GM18505 (cell line): ENCODE results near the gene CAMK2D.

Experiments
- ATAC-seq: cut with Tn5 transposase; IDR thresholded peaks from one replicate; pipeline ENCODE4 v1.9.1; 2021; ENCODE audit not compliant: unreplicated experiment
- POLR2A ChIP-seq: IDR thresholded peaks from 4 replicates; pipeline ENCODE4 v1.6.1; 2011; ENCODE audit warnings: borderline replicate concordance; ENCODE audit not compliant: insufficient read depth, insufficient read length; ENCODE audit errors: extremely low read depth

Gene CAMK2D

DNA sequence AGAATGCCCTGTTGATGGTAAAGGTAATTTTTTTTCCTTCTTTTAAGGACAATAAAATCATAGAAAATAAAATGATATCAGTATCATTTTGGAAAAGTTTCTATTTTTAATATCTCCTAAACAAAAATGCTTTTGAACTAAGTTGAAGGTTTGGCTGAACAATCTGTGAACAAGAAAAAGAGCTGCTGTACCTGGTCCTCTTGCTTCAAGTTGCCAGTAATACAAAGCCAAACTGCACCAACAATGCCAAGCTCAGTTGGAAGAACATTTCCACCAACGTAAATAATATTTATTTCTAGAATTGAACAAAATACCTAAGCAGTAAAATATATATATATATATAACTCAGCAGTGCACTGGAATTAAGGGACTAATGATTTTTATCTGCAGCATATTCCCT lies 132.8 kb downstream of the CAMK2D start:
- no peak for ATAC-seq
- TF ChIP-seq POLR2A: no peak

DNA sequence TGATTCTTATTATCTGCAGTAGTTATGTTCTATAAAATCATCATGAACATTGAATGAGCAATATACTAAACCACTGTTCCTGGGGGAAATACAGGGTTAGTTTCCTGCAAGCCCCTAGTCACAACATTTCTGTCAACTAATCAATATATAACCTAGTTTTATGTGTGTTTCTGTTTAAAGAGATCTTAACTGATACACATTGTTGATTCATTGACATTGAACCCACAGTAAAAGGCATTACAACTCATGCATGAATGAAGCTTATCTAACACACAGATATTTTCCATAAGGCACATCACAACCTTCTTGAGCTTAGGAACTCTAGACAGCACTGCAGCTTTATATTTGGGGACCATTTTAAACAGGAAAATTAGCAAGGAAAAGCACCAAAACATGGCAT lies 134.2 kb downstream of the CAMK2D start:
- ATAC-seq: no peak
- no peak for TF ChIP-seq POLR2A

DNA sequence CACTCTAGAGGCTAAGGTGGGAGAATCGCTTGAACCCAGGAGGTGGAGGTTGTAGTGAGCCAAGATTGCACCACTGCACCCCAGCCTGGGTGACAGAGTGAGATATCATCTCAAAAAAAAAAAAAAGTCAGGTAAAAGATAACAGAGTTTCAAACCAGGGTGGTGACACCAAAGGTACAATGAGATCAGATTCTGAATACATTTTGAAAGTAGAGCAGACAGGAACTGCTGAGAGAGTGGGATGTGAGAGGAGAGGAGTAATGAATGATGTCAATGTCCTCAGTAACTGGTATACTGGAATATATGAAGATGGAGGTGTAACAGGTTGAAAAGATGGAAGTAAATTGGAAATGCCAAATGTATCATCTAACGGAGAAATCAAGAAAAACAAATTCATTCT lies 135.6 kb downstream of the CAMK2D start:
- no peak for ATAC-seq

DNA sequence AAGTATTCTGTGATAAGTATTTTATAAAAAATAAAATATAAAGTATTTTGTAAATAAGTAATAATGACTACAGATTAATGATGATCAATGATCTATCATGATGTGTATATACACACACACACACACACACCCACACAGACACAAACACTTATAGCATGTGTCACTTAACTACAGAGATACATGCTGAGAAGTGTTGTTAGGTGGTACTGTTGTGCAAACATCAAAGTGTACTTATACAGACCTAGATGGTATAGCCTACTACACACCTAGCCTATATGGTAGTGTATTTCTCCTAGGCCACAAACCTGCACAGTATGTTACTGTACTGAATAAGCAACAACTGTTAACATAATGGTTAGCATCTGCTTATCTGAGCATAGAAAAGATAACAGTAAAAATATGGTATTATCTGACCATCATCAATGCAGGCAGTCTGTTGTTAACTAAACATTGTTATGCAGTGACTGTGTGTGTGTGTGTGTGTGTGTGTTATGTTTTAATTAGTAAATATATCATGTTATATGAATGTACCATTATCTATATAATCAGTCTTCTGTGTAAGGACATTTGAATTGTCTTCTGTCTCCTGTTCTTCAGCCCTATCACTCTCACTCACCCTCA lies 138.2 kb downstream of the CAMK2D start:
- TF ChIP-seq POLR2A: no peak
- ATAC-seq: no peak

More for the DNA sequence above, 135.6 kb downstream of the CAMK2D start:
- no peak for TF ChIP-seq POLR2A

DNA sequence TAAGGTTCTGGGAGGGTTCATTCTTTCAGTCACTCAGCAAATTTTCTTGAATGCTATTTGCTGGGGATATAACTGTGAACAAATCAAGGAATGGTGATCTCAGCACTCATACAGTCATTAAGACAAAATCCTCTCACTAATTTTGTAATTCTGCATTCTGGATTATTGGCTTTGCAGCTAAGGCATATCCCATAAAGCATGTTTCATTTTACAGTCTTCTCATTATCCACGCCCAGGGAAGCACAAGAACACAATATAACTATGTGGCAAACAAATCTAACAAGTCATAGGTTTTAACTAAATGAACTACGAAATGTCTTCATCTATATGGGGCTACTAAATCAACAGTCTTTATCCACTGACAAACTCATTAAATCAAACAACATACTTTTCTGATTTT lies 139.9 kb downstream of the CAMK2D start:
- no peak for ATAC-seq
- TF ChIP-seq POLR2A: no peak

DNA sequence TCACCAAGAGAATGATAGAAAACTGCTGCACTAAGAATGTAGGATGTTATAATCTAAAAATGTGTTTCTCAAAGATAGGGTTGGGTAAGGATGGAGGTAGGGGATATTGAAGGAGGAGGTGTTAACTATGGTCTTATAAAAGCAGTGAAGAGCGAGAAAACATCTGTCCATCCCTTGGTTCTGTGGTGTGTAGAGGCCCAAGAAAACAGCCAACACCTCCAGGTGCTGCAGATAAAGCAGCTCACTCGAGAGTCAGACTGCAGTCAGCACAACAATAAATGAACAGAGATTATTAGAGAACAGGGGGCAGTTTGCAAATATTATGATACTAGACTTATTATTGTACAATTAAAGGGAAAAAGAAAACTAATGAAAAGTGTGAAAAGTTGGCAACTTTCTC lies 141.5 kb downstream of the CAMK2D start:
- ATAC-seq: no peak
- no peak for TF ChIP-seq POLR2A

DNA sequence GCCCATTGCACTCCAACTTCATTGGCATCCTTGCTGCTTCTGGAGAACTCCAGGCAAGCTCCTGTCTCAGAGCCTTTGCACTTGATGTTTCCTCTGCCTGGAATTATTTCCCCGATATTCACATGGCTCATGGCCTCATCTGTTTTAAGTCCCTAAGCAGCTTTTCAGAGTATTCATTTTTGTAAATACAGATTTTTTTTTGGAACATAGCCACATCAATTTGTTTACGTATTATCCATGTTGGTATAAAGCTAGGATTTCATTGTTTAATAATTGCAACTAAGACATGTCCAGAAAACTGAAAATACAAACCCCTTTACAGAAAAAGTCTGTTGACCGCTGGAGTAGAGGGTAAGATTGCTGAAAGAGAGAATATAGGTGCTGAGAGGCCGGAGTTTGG lies 142.0 kb downstream of the CAMK2D start:
- ATAC-seq: no peak
- no peak for TF ChIP-seq POLR2A

DNA sequence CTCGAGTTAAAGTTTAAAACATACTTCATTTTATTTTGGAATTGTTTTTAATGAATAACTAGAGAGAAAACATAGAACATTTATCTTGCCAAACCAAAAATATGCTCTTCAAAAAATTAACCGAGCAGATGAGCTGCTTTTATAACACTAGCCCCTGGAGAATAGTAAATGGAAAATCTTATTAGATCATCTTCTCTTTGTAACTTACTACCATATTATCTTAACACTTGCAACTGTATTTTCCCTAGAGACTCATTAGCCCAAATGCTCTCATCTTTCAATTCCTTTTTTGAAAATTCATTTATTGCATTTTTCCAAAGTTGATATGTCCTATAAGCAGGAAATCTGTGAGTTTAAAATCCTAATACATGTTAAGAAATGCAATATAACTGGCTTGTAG lies 143.3 kb downstream of the CAMK2D start:
- TF ChIP-seq POLR2A: no peak
- ATAC-seq: no peak

DNA sequence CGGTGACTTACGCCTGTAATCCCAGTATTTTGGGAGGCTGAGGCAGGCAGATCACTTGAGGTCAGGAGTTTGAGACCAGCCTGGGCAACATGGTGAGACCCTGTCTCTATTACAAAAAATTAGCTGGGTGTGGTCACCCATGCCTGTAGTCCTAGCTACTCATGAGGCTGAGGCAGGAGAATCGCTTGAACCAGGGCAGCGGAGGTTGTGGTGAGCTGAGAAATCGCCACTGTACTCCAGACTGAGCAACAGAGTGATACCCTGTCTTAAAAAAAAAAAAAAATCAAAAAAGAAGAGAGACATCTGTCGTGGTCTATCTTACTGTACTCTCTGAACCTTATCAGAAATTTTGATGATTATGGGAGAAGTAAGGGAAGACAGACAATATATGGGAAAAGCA lies 144.3 kb downstream of the CAMK2D start:
- ATAC-seq: no peak
- no peak for TF ChIP-seq POLR2A

DNA sequence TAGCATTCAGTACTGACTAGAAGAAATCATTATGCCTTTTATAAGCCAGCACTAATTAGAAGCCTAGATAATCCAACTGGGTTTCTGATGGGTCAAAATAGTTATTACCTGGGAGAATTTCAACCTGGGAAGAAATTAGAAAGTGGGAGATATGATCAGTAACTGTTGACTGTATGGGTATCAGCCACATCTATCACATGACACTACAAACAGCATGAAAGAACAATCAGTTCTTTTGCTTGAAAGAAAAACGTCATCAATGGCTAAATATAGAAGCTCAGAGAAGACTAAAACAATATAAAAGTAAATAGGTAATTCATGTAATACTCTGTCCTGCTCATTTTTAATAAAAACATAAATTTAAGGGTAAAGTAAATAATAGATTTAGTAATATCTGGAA lies 145.1 kb downstream of the CAMK2D start:
- no peak for ATAC-seq

DNA sequence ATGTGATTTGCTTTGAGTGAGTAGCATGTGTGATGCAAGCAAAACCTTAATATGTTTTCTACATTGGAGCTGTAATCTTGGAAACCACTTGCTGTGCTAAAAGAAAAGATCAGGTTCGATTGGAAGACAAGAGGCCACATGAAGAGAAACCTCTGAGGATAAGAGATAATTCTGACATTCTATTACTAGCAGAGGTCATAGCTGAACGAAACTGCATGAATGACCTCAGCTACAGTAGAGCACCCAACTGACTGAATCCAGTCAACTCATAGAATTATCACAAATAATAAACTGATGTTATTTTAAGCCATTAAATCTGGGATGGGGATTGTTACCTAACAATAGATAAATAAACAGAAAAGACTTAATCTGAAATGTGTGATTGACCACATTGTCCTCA lies 147.1 kb downstream of the CAMK2D start:
- ATAC-seq: no peak
- TF ChIP-seq POLR2A: no peak

More for the DNA sequence above, 145.1 kb downstream of the CAMK2D start:
- no peak for TF ChIP-seq POLR2A

DNA sequence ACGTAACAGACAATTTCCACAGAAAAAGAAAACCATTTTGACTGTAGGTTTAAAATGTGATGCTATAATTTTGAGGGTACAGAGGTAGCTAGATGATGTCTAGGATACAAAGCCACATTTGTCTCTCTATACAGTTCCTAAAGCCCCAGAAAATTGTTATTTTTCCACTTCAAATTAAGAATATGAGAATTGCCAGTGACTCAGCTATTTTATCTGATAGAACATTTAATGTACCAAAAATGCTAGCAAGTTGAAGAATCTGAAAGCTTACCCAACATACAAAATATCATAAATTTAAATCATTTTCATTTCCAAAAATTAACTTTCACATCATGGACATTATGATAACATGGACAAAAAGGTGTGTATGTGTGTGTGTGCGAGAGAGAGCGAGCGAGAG lies 148.0 kb downstream of the CAMK2D start:
- no peak for TF ChIP-seq POLR2A
- ATAC-seq: no peak

DNA sequence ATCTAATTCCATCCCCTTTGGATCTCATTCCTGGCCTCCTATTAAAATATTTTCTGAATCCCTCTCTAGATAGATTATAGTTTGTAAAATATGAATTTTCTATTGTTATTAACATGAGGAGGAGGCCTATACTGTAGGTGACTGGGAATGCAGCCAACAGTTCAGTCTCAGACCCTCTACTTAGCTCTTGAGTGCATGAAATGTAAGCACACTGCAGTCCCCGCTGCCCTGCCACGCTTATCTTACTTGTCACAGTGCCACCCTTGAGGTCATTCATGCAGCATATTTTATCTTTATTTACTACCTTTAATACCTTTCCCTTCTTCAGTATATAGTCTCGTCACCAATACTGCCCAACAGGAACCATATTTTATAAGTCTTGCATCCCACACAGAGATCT lies 151.0 kb downstream of the CAMK2D start:
- no peak for TF ChIP-seq POLR2A
- no peak for ATAC-seq

DNA sequence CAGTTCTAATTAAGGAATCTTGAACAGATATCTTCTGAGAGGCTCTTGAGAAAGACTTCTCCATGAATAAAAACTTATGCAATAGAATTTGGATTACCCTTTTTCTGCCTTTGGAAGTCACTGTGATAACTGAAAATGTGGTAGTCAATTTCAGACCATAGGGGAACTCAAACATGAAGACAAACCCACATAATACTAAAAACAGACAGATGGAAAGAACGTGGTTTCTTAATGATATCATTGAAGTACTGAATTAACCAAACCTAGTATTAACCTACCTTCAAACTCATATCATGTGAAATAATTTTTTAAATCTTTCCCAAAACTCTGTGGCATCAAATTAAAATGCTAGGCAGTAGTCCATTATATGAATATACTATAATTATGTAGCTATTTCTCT lies 153.5 kb downstream of the CAMK2D start:
- TF ChIP-seq POLR2A: no peak
- no peak for ATAC-seq

DNA sequence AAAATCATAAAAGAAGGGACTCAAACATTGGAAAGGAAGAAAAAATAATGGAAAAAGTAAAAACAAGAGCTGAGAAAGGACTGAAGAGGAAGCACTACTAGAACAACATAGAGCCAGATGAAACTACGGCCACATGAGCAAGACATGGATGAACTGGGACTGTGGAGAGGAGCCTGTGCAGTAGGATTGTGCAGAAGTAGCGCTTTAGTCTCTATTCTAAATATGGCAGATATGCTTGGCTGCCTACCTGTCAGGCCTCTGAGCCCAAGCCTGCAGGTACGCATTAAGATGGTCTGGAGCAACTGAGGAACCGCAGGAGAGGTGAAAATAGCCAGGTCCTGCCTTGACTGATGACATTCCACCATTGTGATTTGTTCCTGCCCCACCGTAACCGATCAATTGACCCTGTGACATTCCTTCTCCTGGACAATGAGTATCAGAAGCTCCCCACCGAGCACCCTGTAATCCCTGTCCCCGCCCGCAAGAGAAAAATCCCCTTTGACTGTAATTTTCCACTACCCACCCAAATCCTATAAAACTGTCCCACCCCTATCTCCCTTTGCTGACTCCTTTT lies 154.3 kb downstream of the CAMK2D start:
- ATAC-seq: no peak
- no peak for TF ChIP-seq POLR2A
